Ramos (cell line): Measurements from ENCODE around the gene NDUFA7.

ENCODE experiments used
- in situ Hi-C: fragments of 300-500 bp; cut with MboI; formaldehyde crosslinking; loops from one replicate; pipeline ENCODE4 v1.14.3; 2022; ENCODE audit warnings: low sequenced_read_pairs; ENCODE audit not compliant: unreplicated experiment

NDUFA7 gene

DNA sequence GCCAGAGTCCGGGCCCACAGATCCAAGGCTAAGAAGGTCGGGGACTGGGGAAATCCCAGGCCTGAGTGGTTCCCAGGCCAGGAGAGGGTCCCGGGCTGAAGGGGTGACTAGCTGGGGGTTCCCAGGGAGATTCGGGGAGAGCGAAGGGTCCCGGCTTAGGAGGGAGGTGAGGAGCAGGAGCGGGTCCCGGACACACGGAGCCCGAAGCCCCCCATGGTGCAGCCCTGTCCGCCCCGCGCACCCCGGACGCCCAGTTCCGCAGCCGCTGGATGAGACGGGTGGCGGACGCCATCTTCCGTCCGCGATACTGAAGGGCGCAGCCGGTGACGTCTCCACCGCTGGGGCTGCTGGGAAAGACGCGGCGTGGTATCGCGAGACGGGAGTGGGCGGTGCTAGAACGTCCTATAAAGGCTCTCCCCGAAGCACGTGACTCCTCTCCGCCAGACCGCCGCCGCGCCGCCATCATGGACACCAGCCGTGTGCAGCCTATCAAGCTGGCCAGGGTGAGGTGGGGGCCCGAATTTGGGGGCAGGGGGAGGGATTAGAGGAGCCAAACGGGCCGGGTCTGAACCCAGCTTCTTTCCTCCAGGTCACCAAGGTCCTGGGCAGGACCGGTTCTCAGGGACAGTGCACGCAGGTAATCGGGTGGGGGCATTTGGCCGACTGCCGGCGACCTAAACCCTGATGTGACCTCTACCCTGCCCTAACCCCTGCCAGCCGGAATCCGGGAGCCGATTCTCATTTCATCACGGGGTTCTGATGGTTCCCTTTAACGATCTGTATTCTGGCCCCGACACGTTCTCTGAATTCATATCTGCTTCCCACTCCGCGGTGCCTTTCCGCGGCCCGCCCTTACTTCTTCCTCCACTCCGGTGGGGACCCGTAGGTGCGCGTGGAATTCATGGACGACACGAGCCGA, at the start of gene NDUFA7, which contains the start of gene RPS28:
TSS of gene NDUFA7 (minus strand) at position 309 of the 919 bp plus-strand sequence. CDS start at position 292, 17 bp downstream.
TSS of gene RPS28 (plus strand) at position 430 of the 919 bp plus-strand sequence. CDS start at position 465, 35 bp downstream.
- in situ Hi-C loops, result no loop called here

- in situ Hi-C loops, result no loop called here
These were observed 49.2 kb upstream of the NDUFA7 start for GRCh38 chr19:8370176-8371010.

DNA sequence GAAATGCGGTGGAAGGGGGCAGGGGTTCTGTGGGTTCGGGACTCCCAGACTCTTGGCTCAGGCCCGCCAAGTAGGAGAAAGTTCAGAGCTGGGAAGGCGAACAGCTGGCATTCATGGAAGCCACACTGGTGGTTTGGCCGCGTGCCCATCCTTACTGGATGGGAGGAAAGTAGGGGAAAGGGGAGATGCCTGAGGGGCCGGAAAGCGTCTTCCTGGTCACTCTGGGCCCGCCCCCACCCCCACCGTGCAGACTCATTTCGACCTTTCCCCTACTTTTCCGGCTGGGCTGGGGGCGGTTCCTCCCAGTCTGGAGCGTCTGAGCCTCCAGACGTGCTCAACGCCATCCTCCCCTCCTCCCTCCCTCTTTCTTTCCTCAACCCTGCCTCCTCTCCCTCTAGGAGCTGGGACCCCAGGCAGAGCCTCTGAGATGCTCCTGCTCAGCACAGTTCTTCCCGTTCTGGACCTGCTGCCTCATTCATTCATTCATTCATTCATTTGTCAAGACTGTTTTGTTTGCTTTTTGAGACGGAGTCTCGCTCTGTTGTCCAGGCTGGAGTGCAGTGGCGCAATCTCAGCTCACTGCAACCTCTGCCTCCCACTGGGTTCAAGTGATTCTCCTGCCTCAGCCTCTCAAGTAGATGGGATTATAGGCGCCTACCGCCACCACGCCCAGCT, 46.3 kb upstream of the NDUFA7 start:
- in situ Hi-C loops, result no loop called here

- in situ Hi-C loops, result no loop called here
These were observed 45.8 kb upstream of the NDUFA7 start for GRCh38 chr19:8366961-8367326.

DNA sequence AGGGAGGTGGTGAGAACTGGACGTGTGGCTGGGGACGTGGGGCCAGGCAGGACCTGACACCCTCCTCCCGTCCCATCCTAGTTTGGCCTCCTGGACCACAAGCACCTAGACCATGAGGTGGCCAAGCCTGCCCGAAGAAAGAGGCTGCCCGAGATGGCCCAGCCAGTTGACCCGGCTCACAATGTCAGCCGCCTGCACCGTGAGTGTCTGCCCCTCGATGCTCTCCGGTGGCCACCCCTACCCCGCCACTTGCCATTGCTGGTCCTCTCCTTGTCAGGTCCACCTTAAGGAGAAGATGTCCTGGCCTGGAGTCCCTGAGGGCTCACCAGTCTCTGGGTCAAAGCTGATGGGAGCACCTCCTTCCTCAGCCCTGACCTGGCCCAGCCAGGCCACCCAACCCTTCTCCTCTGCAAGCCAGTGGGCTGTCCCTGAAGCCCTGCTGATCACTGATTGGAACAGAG, 45.0 kb upstream of the NDUFA7 start:
- in situ Hi-C loops, result no loop called here

DNA sequence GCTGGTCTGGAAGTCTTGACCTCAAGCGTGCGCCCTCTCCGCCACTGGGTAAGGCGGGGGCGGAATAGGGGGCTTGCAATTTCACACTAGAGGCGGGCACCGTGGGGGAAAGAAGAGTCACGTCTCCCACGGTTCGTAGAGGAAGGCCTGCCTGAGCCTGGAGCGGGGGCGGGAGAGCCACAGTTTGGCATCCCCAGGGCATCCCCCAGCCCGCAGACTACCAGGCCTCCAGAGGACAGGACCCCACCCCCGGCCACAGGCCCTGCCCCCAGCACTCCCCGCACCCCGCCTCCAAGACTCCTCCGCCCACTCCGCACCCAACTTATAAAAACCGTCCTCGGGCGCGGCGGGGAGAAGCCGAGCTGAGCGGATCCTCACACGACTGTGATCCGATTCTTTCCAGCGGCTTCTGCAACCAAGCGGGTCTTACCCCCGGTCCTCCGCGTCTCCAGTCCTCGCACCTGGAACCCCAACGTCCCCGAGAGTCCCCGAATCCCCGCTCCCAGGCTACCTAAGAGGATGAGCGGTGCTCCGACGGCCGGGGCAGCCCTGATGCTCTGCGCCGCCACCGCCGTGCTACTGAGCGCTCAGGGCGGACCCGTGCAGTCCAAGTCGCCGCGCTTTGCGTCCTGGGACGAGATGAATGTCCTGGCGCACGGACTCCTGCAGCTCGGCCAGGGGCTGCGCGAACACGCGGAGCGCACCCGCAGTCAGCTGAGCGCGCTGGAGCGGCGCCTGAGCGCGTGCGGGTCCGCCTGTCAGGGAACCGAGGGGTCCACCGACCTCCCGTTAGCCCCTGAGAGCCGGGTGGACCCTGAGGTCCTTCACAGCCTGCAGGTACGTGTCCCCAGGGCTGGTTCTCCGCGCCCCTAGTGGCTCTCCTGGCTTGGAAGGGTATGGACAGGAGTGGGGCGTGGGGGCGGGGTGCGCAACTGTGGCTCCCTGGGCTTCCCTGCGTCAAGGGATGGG, 42.9 kb upstream of the NDUFA7 start, which contains the start of gene ANGPTL4:
TSS of gene ANGPTL4 (plus strand) at position 353 of the 969 bp plus-strand sequence. CDS start at position 520, 167 bp downstream.
- in situ Hi-C loops, result no loop called here

DNA sequence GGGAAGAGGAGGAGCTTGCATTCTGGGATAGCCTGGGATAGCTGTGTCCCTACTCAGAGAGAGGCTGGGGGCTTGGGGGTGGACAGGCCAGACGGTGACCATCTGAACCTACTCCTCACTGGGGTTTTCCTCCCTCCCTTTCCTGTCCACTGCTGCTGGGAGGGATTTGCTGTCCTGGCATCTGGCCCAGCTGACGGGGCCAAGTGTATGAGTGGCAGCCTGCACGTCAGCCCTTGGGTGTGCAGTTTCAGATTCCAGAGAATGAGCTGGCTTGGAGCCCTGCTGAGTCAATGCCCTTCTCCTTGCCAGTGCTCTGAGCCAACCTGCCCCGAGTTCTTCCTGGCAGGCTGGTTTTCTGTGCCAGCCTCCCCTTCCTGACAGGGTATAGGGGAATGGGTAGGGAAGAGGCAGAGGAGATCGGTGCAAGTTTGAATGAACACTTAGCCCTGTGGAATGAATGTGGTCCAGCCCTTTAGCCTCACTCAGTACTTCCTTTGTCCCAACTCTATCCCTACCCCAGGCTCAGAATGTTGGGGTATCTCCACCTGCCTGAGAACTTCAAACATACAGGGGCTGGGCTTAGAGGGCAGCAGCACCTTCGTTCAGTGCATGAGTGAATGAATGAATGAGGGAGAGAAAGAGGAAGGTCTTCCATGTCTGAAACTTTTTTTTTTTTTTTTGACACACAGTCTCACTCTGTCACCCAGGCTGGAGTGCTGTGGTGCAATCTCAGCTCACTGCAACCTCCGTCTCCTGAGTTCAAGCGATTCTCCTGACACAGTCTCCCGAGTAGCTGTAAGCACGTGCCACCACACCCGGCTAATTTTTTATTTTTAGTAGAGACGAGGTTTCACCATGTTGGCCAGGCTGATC, 41.0 kb upstream of the NDUFA7 start:
- in situ Hi-C loops, result no loop called here

DNA sequence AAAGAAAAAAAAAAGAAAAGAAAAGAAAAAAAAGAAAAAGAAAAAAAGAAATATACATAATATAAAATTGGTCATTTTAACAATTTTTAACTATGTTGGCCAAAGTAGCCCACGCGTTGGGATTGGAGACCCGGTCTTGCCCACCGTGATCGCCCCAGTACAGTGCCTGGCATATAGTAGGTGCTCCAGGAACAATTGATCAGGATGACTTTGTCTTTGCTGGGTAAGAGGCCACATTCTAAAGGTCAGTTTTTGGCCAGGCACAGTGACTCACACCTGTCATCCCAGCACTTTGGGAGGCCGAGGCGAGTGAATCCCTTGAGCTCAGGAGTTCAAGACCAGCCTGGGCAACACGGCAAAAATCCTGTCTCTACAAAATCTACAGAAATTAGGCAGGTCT, 39.0 kb upstream of the NDUFA7 start:
- in situ Hi-C loops, result no loop called here

GRCh38 chr19:8358948-8359347, 37.8 kb upstream of the NDUFA7 start:
- in situ Hi-C loops, result loop anchor here (10.0 kb wide), 1 partner anchor 216 kb away; the partner anchor contains the start of gene MYO1F

DNA sequence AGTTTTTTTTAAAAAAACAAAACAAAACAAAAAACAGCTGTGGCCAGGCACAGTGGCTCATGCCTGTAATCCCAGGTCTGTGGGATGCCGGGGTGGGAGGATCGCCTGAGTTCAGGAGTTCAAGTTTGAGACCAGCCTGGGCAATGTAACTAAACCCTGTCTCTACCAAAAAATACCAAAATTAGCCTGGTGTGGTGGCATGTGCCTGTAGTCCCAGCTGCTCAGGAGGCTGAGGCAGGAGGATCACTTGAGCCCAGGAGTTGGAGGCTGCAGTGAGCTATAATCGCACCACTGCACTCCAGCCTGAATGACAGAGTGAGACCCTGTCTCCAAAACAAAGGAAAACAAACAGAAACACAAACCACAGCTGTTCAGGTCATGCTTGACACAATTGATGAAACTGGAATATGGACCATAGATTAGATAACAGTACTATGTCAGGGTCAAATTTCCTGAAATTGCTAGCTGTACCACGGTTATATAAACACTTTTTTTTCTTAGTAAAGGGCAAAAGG, 35.9 kb upstream of the NDUFA7 start:
- in situ Hi-C loops, result loop anchor here (10.0 kb wide), 1 partner anchor 218 kb away; the partner anchor contains the start of gene MYO1F

GRCh38 chr19:8355631-8356402, 34.6 kb upstream of the NDUFA7 start:
- in situ Hi-C loops, result loop anchor here (10.0 kb wide), 1 partner anchor 219 kb away; the partner anchor contains the start of gene MYO1F

- in situ Hi-C loops, result loop anchor here (10.0 kb wide), 1 partner anchor 222 kb away; the partner anchor contains the start of gene MYO1F
These were observed 31.7 kb upstream of the NDUFA7 start for GRCh38 chr19:8352845-8353244.

DNA sequence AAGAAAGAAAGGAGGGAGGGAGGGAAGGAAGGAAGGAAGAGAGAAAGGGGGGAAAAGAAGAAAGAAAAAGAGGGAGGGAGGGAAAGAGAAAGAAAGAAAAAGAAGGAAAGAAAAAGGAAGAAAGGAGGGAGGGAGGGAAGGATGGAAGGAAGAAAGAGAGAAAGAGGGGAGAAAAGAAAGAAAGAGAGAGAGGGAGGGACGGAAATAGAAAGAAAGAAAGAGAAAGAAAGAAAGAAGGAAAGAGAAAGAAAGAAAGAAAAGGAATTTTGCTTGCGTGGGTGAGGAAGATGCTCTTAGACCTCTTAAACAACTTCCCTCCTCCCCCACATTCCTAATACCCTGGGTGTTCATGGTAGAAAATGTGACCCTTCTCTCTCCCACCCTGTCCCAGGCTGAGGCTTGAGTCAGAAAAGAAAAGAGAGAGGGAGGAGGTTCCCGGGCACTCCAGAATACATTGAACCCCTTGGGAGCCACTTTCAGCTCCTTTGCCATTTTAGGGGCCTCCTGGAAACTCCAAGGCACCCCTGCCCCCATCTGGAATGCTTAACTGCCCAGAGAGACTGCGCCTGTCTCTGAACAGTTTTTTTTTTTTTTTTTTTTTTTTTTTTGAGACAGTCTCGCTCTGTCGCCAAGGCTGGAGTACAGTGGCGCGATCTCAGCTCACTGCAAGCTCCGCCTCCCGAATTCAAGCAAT, 31.1 kb upstream of the NDUFA7 start:
- in situ Hi-C loops, result loop anchor here (10.0 kb wide), 1 partner anchor 223 kb away; the partner anchor contains the start of gene MYO1F

GRCh38 chr19:8349629-8350372, 28.6 kb upstream of the NDUFA7 start:
- in situ Hi-C loops, result loop anchor here (10.0 kb wide), 1 partner anchor 225 kb away; the partner anchor contains the start of gene MYO1F

- in situ Hi-C loops, result no loop called here
These were observed 22.3 kb upstream of the NDUFA7 start for GRCh38 chr19:8343483-8343844.
